Activated naive CD8-positive, alpha-beta T cell treated with anti-CD3 and anti-CD28 coated beads, Interleukin-2, amount 10 ng/mL, durations not matched to agents 7 days and 5 days (primary cell): ENCODE results near the gene HM13. TPM values are rescaled to one million over a fixed set of nuclear protein-coding genes. Genes with fewer than 3 reads are reported as not detected.
A peak's percentile ranks its signal among the peaks of the same experiment; 100 is the strongest.
"Not testable (repeated sequence)": the region's sequence is repeated elsewhere in the genome, so short reads cannot be mapped to it uniquely, and the experiment has no call there.

ENCODE experiments used
- ATAC-seq: fragments of 150-1000 bp; cut with Tn5 transposase; one replicate; pipeline ENCODE4 v1.10.0; 2021; ENCODE audit warnings: low read depth, moderate library complexity
- POLR2A ChIA-PET: fragments of 350-600 bp; sonication (Branson Sonifier 250); formaldehyde crosslinking; loops from one replicate; lab custom pipeline; 2021; ENCODE audit warnings: antibody characterized with exemption; lab: Charles Lee
- DNase-seq: peaks from one replicate; pipeline ENCODE4 v3.0.0; 2021
- H3K27ac Mint-ChIP-seq: one replicate; pipeline ENCODE4 v1.8.0; 2022; ENCODE audit warnings: mild to moderate bottlenecking, mixed read lengths
- H3K27me3 Mint-ChIP-seq: one replicate; pipeline ENCODE4 v1.8.0; 2022; ENCODE audit warnings: mild to moderate bottlenecking, moderate library complexity, mixed read lengths
- H3K36me3 Mint-ChIP-seq: one replicate; pipeline ENCODE4 v1.8.0; 2021; ENCODE audit warnings: mild to moderate bottlenecking, mixed read lengths
- H3K4me1 Mint-ChIP-seq: one replicate; pipeline ENCODE4 v1.8.0; 2021; ENCODE audit warnings: mixed read lengths
- H3K4me3 Mint-ChIP-seq: one replicate; pipeline ENCODE4 v1.8.0; 2022; ENCODE audit warnings: mild to moderate bottlenecking, moderate library complexity, mixed read lengths
- H3K9me3 Mint-ChIP-seq: one replicate; pipeline ENCODE4 v1.8.0; 2021; ENCODE audit warnings: mixed read lengths
- total RNA-seq, 2 experiments: library from RNA; stranded (reverse); gene quantifications; one replicate each; pipeline ENCODE4 v1.2.3, GENCODE V29; 2021

Gene HM13
- total RNA-seq, 2 experiments from 2014 or later = 112 to 120 TPM

DNA sequence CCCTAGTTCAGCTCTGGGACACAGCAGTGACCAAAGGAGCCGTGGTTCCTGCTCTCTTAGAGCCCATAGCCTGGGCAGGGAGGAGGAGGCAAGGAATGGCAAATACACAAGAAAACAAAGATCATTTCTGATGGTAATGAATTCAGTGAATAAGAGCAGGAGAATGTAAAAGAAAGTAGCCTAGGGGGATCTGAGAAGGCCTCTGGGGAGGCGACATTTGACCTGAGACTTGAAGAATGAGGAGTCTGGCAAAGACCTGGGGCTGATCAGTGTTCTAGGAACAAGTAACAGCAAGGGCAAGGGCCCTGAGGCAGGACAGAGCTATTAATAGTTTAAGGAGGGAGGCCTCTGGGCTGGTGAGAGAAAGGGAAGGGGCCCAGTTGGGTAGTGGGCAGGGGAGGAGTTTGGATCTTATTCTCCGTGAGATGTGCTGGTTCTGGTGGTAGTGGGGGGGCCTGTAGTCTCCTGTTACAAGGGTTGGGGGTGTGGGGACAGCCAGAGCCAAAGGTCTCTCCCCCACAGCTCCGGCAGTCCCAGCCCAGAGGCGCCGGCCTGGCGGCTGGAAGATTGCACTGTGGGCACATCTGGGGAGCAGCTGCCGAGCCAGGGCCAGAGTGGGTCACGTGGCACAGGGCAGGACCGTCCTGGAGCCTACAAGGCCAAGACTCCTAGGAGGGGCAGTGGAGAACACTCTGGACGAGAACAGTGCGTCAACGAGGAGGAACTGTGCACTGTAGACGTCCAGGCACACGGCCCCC is 81.6 kb downstream of the HM13 start:
- DNase-seq (no peak), ATAC-seq (no peak)
- H3K27me3 Mint-ChIP-seq = peaks cover 10% of the 10 kb centered on the region
- H3K27ac Mint-ChIP-seq = no peak overlapping the region
- no peak overlapping the region for H3K4me3 Mint-ChIP-seq
- H3K36me3 Mint-ChIP-seq = no peaks in the 10 kb centered on the region
- POLR2A ChIA-PET = no interaction called here
- H3K9me3 Mint-ChIP-seq = no peaks in the 10 kb centered on the region
- no peaks in the 10 kb centered on the region for H3K4me1 Mint-ChIP-seq

DNA sequence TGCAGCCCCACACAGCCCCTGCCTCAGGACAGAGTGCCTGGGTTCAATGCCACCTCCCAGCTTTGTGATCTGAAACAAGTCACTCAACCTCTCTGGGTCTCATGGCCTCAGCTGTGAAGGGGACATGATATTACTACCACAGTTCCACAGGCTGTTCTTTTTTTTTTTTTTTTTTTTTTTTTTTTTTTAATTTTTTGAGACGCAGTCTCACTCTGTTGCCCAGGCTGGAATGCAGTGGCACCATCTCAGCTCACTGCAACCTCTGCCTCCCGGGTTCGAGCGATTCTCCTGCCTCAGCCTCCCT is 82.1 kb downstream of the HM13 start:
- H3K4me1 Mint-ChIP-seq, H3K4me3 Mint-ChIP-seq, H3K27me3 Mint-ChIP-seq, ATAC-seq, H3K9me3 Mint-ChIP-seq, DNase-seq, H3K27ac Mint-ChIP-seq, H3K36me3 Mint-ChIP-seq: not testable (repeated sequence)
- POLR2A ChIA-PET = interaction anchor here (0.5 kb wide), 1 partner anchor 11 kb away, joined by 3 read pairs; no protein-coding TSS in a partner anchor

DNA sequence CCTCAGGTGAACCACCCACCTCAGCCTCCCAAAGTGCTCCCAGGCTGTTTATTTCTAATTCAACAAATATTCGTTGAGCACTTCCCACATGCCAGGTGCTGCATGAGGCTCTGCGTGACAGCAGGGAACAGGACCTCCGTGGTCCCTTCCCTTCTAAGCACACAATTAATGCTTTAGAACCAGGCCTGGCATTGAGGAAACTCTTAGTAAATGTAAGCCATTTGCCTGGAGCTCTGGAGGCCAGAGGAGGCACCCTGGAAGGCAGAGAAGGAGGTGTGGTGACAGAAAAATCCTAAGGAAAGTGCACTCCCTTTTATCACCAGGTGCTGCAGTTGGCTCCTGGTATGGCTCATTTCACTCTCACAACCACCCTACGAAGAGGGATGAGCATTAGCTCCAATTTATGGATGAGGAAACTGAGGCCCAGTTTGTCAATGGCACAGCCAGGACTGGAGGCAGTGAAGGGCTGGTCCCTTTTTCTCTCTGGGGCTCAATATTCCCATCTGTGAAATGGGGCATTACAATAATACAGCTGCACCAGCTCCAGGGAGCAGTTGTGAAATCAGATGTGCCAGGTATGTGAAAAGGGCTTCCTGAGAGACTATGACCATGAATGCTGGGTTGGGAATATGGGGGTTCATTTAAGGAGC is 82.7 kb downstream of the HM13 start:
- DNase-seq (no peak), ATAC-seq (no peak)
- no peak overlapping the region for H3K27ac Mint-ChIP-seq
- H3K4me3 Mint-ChIP-seq = no peak overlapping the region
- no peaks in the 10 kb centered on the region for H3K4me1 Mint-ChIP-seq
- no peaks in the 10 kb centered on the region for H3K36me3 Mint-ChIP-seq
- H3K27me3 Mint-ChIP-seq = peaks cover 6% of the 10 kb centered on the region
- H3K9me3 Mint-ChIP-seq = no peaks in the 10 kb centered on the region
- POLR2A ChIA-PET = interaction anchor here (0.5 kb wide), 1 partner anchor 12 kb away, joined by 3 read pairs; no protein-coding TSS in a partner anchor

DNA sequence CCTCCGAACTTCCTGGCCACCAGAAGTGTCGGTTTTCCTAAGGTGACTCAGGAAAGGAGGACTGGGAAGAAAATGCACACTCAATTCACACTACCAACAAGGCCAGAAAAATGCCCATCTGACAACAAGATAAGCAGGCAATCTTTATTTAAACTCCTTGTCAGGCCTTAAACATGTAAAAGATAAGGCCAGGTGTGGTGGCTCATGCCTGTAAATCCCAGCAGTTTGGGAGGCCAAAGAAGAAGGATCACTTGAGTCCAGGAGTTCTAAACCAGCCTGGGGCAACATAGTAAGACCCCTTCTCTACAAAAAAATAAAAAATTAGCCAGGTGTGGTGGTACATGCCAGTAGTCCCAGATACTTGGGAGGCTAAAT is 83.2 kb downstream of the HM13 start:
- POLR2A ChIA-PET = no interaction called here
- H3K9me3 Mint-ChIP-seq = no peaks in the 10 kb centered on the region
- no peak for ATAC-seq
- H3K4me3 Mint-ChIP-seq = no peak overlapping the region
- H3K36me3 Mint-ChIP-seq = no peaks in the 10 kb centered on the region
- H3K4me1 Mint-ChIP-seq = peaks cover under 1% of the 10 kb centered on the region
- peaks cover 6% of the 10 kb centered on the region for H3K27me3 Mint-ChIP-seq
- H3K27ac Mint-ChIP-seq = no peak overlapping the region
- no peak for DNase-seq

DNA sequence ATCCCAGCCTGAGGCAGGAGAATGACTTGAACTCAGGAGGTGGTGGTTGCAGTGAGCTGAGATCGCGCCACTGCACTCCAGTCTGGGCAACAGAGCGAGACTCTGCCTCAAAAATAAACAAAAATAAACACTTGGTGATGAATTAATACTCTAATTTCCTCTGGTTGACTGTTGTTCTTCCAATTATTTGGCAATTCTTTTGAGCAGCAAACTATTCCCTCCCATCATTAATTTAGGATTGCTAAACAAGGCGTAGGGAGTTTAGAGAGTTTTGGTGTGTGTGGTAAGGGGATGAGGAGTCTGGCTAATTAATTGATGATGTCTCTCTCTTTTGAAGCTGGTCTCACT is 88.2 kb downstream of the HM13 start:
- peaks cover 47% of the 10 kb centered on the region for H3K27me3 Mint-ChIP-seq
- H3K4me3 Mint-ChIP-seq = no peak overlapping the region
- H3K9me3 Mint-ChIP-seq = no peaks in the 10 kb centered on the region
- H3K27ac Mint-ChIP-seq = no peak overlapping the region
- DNase-seq (no peak), ATAC-seq (no peak)
- H3K4me1 Mint-ChIP-seq = peaks cover 20% of the 10 kb centered on the region
- no peaks in the 10 kb centered on the region for H3K36me3 Mint-ChIP-seq
- POLR2A ChIA-PET = interaction anchor here (0.8 to 1.4 kb wide), 2 partner anchors 25 to 35 kb away, joined by 3 to 6 read pairs; no protein-coding TSS in a partner anchor

DNA sequence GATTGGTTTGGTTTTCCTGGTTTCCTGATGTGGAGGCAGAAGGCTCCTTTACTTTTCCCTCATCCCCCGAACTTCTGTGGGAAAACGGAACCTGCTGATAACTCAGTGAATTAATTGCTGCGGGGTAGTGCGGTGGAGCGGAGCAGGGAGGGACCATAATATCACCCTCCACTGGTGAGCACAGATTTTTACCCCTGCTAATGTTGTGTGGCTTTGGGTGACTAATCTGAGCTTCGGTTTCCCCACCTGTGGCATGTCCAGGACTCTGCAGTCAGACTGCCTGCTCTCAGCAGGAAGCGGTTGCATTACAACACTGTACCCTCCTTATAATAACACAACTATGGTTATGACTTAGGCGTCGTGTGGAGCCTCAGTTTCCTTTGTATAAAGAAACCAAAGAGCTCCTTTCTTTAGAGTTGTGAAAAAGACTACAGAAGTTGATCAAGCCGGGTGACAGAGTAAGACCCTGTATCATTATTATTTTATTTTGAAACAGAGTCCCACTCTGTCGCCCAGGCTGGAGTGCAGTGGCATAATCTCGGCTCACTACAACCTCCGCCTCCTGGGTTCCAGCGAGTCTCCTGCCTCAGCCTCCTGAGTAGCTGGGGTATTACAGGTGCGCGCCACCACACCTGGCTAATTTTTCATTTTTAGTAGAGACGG is 88.7 kb downstream of the HM13 start:
- POLR2A ChIA-PET = interaction anchor here (0.8 to 1.4 kb wide), 2 partner anchors 26 to 36 kb away, joined by 3 to 6 read pairs; no protein-coding TSS in a partner anchor
- Mint-ChIP-seq H3K9me3 (no peaks in the 10 kb centered on the region), H3K36me3 (no peaks in the 10 kb centered on the region), H3K27ac (no peak overlapping the region), H3K4me1 (peaks cover 20% of the 10 kb centered on the region), H3K4me3 (peak overlapping the region; percentile 52), H3K27me3 (peaks cover 52% of the 10 kb centered on the region)
- DNase-seq = no peak
- ATAC-seq = peak; percentile 35

DNA sequence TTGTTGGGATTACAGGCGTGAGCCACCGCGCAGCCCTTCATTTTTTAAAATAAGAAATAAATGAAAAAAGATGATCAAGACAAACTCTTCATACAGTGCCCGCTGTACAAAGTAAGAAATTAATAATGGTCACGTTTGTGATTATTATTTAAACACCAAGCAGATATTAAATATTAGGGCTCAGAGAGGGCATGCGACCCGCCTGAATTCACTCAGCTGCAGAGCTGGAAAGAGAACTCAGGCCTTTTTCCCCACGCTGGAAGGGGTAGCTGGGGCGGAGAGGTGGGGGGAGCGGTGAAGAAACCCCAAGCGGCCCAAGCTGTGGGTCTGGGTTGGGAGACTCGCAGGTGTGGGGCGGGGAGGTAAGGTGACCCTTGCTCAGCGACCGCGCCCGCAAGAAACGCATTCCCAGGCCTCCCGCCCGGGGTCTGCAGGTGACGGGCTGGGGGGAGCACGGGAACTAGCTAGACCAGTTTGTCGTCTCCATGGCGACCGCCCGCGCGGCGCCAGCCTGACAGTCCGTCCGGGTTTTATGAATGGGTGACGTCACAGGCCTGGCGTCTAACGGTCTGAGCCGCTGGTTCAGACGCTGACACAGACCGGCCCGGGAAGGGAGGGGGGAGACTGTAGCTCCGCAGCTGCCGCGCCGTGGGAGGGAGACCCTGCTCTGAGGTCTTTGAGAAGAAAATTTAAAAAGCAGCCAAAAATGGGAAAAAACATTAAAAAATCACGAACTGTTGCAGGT is 89.8 kb downstream of the HM13 start:
- POLR2A ChIA-PET = interaction anchor here (1.1 to 2.2 kb wide), 5 partner anchors 26 to 120 kb away, joined by 3 to 36 read pairs (median 9); no protein-coding TSS in a partner anchor
- Mint-ChIP-seq H3K9me3 (no peaks in the 10 kb centered on the region), H3K27ac (no peak overlapping the region), H3K27me3 (peaks cover 62% of the 10 kb centered on the region), H3K4me1 (peaks cover 20% of the 10 kb centered on the region), H3K4me3 (peak overlapping the region; percentile 84), H3K36me3 (no peaks in the 10 kb centered on the region)
- DNase-seq (peak; percentile 75), ATAC-seq (peak; percentile 51)

DNA sequence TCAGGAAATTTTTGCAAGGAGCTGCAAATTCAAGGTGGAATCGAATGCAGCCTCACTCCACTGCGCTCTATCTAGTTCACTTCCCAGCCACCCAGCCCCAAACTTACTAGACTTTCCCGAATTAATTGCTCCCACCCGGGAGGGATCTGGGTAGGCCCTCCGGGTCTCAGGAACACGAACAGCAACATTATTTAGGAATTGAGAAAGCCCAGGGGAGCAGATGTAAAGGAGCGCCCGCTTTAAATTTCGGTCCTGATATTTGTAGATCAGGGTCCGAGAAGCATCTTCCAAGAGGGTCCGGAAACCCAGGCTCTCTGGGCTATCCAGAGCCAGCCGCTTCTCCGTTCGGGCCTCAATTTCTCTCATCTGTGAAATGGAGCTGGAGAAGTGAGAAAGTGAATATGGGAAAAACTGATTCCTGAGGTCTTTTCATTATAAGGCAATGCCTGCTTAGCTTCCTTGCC is 90.4 kb downstream of the HM13 start:
- Mint-ChIP-seq H3K27me3 (peaks cover 68% of the 10 kb centered on the region), H3K27ac (peak overlapping the region; percentile 11), H3K4me1 (peaks cover 20% of the 10 kb centered on the region)

DNA sequence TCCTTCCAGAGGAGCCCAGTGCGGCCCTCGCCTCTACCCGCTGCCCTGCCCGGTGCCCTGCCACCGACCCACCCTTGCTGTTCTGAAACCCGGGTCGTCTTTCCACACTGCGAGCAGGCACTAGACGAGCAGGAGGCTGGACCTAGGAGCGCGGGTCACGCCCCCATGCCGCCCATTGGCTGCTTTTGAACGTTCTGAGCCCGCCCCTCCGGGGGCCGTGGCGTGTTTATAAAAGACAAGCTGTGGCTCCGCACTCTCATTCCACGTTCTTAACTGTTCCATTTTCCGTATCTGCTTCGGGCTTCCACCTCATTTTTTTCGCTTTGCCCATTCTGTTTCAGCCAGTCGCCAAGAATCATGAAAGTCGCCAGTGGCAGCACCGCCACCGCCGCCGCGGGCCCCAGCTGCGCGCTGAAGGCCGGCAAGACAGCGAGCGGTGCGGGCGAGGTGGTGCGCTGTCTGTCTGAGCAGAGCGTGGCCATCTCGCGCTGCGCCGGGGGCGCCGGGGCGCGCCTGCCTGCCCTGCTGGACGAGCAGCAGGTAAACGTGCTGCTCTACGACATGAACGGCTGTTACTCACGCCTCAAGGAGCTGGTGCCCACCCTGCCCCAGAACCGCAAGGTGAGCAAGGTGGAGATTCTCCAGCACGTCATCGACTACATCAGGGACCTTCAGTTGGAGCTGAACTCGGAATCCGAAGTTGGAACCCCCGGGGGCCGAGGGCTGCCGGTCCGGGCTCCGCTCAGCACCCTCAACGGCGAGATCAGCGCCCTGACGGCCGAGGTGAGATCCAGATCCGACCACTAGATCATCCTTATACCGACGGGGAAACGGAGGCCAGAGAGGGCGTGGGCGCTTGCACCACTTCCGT is 91.0 kb downstream of the HM13 start, which contains the start of gene ID1:
ID1 (plus strand) TSS at position 259 of the 871 bp plus-strand sequence; CDS start at position 358, 99 bp downstream.
- H3K27ac Mint-ChIP-seq = peak within 1 kb of the TSS; percentile 11
- POLR2A ChIA-PET = interaction anchor here (1.0 to 2.2 kb wide), 5 partner anchors 27 to 118 kb away, joined by 3 to 36 read pairs (median 9); no protein-coding TSS in a partner anchor
- peaks cover 70% of the 10 kb centered on the region for H3K27me3 Mint-ChIP-seq

More for the DNA sequence above, 90.4 kb downstream of the HM13 start:
- DNase-seq (no peak), ATAC-seq (no peak)
- POLR2A ChIA-PET = interaction anchor here (1.1 to 2.2 kb wide), 4 partner anchors 27 to 119 kb away, joined by 3 to 36 read pairs (median 10); no protein-coding TSS in a partner anchor
- Mint-ChIP-seq H3K36me3 (no peaks in the 10 kb centered on the region), H3K4me3 (peak overlapping the region; percentile 84), H3K9me3 (no peaks in the 10 kb centered on the region)

DNA sequence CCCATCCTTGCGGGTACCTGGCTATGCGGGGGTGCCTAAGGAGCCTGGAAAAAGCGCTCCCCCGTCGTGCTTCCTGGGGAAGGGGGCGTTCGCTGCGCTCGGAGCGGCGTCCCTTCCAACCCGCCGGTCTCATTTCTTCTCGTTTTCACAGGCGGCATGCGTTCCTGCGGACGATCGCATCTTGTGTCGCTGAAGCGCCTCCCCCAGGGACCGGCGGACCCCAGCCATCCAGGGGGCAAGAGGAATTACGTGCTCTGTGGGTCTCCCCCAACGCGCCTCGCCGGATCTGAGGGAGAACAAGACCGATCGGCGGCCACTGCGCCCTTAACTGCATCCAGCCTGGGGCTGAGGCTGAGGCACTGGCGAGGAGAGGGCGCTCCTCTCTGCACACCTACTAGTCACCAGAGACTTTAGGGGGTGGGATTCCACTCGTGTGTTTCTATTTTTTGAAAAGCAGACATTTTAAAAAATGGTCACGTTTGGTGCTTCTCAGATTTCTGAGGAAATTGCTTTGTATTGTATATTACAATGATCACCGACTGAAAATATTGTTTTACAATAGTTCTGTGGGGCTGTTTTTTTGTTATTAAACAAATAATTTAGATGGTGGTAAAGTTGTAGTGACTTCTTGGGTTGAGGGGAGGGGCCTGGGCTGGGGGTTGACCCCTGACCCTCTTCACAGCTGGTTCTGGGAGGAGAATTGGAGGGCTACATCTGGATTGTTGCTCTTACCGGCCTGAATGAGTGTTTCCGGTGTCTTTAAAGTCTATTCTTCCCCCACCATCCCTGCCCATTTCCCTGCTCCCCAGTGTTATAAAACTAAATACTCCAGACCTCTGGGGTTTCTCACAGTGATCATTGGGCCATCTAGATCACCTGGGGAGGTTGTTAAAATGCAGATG is 91.9 kb downstream of the HM13 start:
- H3K4me1 Mint-ChIP-seq = peaks cover 20% of the 10 kb centered on the region
- H3K27ac Mint-ChIP-seq = no peak overlapping the region
- POLR2A ChIA-PET = interaction anchor here (1.0 to 2.2 kb wide), 3 partner anchors 33 to 44 kb away, joined by 3 to 36 read pairs (median 10); no protein-coding TSS in a partner anchor
- no peak for ATAC-seq
- H3K9me3 Mint-ChIP-seq = no peaks in the 10 kb centered on the region
- H3K4me3 Mint-ChIP-seq = peak overlapping the region; percentile 84
- no peak for DNase-seq
- peaks cover 72% of the 10 kb centered on the region for H3K27me3 Mint-ChIP-seq
- no peaks in the 10 kb centered on the region for H3K36me3 Mint-ChIP-seq

More for the DNA sequence above, 91.0 kb downstream of the HM13 start, which contains the start of gene ID1:
- ATAC-seq (peak; percentile 90), DNase-seq (peak; percentile 88)
- Mint-ChIP-seq H3K4me1 (peaks cover 20% of the 10 kb centered on the region), H3K36me3 (no peaks in the 10 kb centered on the region), H3K9me3 (no peaks in the 10 kb centered on the region), H3K4me3 (peak within 1 kb of the TSS; percentile 84)
